Left ventricle myocardium inferior (tissue), 1 donor: Measurements from ENCODE around the gene OGFOD3. TPM values are rescaled to one million over a fixed set of nuclear protein-coding genes. Genes with fewer than 3 reads are reported as not detected.

Experiments used
- DNase-seq: peaks from one replicate; pipeline ENCODE4 v3.0.0-alpha.2; 2020
- H3K27ac ChIP-seq: fragments of 200-600 bp; replicated peaks from 2 replicates; pipeline ENCODE4 v1.8.0; 2021
- H3K27me3 ChIP-seq: fragments of 200-600 bp; 2 replicates; pipeline ENCODE4 v1.8.0; 2021; ENCODE audit warnings: low read depth
- H3K36me3 ChIP-seq: fragments of 200-600 bp; 2 replicates; pipeline ENCODE4 v1.8.0; 2021
- H3K4me1 ChIP-seq: fragments of 200-600 bp; 2 replicates; pipeline ENCODE4 v1.8.0; 2021
- H3K4me3 ChIP-seq: fragments of 200-600 bp; 2 replicates; pipeline ENCODE4 v1.8.0; 2021; ENCODE audit warnings: mild to moderate bottlenecking, moderate library complexity
- H3K9me3 ChIP-seq: fragments of 200-600 bp; replicated peaks from 2 replicates; pipeline ENCODE4 v1.8.0; 2021
- intact Hi-C: fragments of 100-400 bp; cut with micrococcal nuclease; formaldehyde crosslinking; loops from one replicate; pipeline ENCODE4 v1.11.0; 2022
- total RNA-seq: library from RNA; stranded (reverse); fragmentation: NEBNext Ultra II Directional; extraction: Animal tissue kit (Norgen Biotek cat#: 25700); gene quantifications from one replicate; pipeline ENCODE4 v1.2.1, GENCODE V29; 2021
- TF ChIP-seq, protein P1 (sequence below): fragments of 200-600 bp; IDR thresholded peaks from 2 replicates; pipeline ENCODE4 v1.8.0; 2021; ENCODE audit warnings: antibody characterized with exemption, mild to moderate bottlenecking, borderline replicate concordance
- donor health status: DM: no; HTN: yes; CAD: no; lungs with severe emphysema.

The OGFOD3 gene
- total RNA-seq, 1 donor from 2014 or later = 28.0 TPM

DNA sequence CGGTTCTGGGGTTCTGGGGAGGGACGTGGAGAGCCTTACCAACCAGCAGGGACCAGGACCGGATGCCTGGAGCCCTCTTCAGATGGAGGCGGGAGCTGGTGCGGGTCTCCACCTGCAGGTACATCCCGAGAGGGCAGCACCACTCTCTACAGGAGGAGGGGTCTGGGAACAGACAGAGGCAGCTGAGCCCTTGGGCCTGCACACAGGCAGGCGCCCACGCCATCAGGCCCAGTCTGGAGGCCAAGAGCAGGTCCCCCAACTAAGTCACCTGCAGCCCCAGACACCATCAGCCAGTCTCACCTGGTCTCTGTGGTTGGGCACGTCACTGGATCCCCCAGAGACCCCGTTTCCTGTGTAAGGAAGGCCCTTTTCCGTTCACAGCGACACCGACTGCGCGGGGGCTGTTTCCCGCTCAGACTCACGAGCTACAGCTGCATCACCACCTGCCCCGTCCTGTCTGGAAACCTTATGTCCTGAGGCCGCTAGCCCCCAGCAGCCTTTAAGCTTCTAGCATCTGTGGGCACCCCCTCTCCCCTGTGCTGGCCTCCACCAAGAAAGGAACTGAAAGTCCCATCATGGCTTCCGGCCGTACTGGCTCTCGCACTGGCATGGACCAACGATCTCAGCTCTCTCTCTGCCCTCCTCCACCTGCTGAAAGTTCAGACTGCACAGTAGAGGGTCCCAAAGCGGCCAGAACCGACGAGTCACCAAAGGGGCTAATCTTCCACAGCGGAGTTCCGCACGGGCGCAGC lies 30.9 kb upstream of the OGFOD3 start:
- peak overlapping the region; percentile 93 for H3K27ac ChIP-seq
- TF ChIP-seq, protein P1, sequence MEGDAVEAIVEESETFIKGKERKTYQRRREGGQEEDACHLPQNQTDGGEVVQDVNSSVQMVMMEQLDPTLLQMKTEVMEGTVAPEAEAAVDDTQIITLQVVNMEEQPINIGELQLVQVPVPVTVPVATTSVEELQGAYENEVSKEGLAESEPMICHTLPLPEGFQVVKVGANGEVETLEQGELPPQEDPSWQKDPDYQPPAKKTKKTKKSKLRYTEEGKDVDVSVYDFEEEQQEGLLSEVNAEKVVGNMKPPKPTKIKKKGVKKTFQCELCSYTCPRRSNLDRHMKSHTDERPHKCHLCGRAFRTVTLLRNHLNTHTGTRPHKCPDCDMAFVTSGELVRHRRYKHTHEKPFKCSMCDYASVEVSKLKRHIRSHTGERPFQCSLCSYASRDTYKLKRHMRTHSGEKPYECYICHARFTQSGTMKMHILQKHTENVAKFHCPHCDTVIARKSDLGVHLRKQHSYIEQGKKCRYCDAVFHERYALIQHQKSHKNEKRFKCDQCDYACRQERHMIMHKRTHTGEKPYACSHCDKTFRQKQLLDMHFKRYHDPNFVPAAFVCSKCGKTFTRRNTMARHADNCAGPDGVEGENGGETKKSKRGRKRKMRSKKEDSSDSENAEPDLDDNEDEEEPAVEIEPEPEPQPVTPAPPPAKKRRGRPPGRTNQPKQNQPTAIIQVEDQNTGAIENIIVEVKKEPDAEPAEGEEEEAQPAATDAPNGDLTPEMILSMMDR = no peak
- H3K9me3 ChIP-seq = no peaks in the 10 kb centered on the region
- H3K4me3 ChIP-seq = peak overlapping the region; percentile 87
- H3K27me3 ChIP-seq = no peaks in the 10 kb centered on the region
- intact Hi-C loops = no loop called here
- no peak for DNase-seq
- H3K36me3 ChIP-seq = peaks cover 8% of the 10 kb centered on the region
- peaks cover 46% of the 10 kb centered on the region for H3K4me1 ChIP-seq

DNA sequence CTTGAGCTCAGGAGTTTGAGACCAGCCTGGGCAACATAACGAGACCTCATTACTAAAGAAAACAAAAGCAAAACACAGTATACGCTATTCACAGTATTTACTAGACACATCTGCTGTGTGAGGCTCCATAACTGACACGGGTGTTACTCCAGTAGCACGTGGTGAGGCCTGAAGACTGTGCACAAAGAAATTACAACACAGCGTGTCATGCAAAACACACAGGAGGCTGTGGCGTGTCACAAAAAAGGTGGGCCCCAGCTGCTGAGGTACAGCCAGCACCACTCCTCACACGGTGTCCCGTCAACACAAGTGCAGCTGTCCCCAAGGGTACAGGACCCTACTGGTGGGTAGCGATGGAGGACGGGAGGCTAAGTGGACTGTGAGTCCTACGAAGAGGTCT lies 29.5 kb upstream of the OGFOD3 start:
- peaks cover 46% of the 10 kb centered on the region for H3K4me1 ChIP-seq
- intact Hi-C loops = no loop called here
- DNase-seq = no peak

DNA sequence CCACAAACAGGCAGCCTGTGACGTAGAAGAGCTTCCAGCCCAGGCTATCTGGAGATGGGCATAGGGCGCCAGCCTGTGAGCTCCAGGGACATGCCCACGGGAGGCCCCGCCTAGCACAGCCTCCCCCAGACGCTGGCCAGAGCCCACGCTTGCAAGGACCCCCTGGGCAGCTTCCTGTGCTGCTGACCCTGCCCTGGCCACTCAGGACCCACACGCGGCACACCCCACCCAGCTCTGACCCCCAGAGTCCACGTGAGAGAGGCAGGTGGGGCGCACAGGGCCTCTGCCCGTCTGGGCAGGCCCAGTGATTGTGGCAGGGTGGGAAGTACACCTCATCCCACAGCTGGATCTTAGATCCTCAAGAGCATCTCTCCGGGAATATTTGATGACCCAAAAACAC lies 28.3 kb upstream of the OGFOD3 start:
- no peak overlapping the region for H3K27ac ChIP-seq
- peaks cover 25% of the 10 kb centered on the region for H3K36me3 ChIP-seq
- H3K4me1 ChIP-seq = peaks cover 40% of the 10 kb centered on the region

More for the DNA sequence above, 29.5 kb upstream of the OGFOD3 start:
- Histone ChIP-seq H3K27me3 (no peaks in the 10 kb centered on the region), H3K36me3 (peaks cover 15% of the 10 kb centered on the region), H3K27ac (no peak overlapping the region), H3K9me3 (no peaks in the 10 kb centered on the region), H3K4me3 (no peak overlapping the region)
- TF ChIP-seq, protein P1 = no peak

DNA sequence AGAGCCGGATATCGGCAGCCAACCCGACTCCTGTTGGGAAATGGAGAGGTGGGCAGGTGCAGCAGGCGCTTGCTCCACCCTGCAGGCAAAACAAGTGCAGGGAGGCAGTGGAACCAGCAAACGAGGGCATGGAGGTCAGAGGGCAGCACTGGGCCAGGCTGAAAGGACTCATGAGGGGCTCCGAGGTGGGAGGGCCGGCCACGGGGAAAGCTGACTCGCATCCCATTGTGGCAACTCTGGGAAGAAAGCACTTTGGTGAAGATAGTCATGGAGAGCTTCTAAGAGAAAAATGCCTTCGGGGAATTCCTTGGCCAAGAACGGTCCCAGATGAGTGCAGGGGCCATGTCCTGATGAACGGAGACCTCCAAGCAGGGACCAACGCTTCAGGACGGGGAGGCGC lies 27.7 kb upstream of the OGFOD3 start:
- no peaks in the 10 kb centered on the region for H3K9me3 ChIP-seq
- no peak for DNase-seq
- H3K36me3 ChIP-seq = peaks cover 25% of the 10 kb centered on the region
- no peak overlapping the region for H3K27ac ChIP-seq
- H3K4me3 ChIP-seq = no peak overlapping the region
- peaks cover 34% of the 10 kb centered on the region for H3K4me1 ChIP-seq
- TF ChIP-seq, protein P1 = no peak
- H3K27me3 ChIP-seq = no peaks in the 10 kb centered on the region
- intact Hi-C loops = no loop called here

More for the DNA sequence above, 28.3 kb upstream of the OGFOD3 start:
- Histone ChIP-seq H3K9me3 (no peaks in the 10 kb centered on the region), H3K27me3 (no peaks in the 10 kb centered on the region), H3K4me3 (no peak overlapping the region)
- TF ChIP-seq, protein P1 = no peak
- no peak for DNase-seq
- intact Hi-C loops = no loop called here

DNA sequence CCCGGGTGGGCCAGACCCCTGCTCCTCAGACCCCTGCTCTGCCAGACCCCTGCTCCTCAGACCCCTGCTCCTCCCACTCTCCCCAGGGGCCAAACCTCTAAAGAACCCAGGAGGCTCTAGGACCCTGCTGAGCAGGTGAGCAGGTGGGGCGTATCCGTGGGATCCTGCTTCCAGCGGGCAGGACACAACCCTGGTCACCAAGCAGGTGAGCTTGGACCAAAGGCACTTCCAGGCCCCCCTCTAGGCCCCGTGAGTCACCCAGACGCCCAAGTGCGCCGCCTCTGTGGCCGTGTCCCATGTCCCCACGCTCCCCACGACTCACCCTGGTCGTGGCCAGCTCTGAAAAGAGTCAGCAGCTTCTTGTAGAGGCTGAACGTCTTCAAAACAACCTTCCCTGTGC lies 27.2 kb upstream of the OGFOD3 start:
- H3K9me3 ChIP-seq = no peaks in the 10 kb centered on the region
- TF ChIP-seq, protein P1 = no peak
- H3K27ac ChIP-seq = peak overlapping the region; percentile 12
- intact Hi-C loops = no loop called here
- H3K4me3 ChIP-seq = no peak overlapping the region
- H3K36me3 ChIP-seq = peaks cover 25% of the 10 kb centered on the region
- no peak for DNase-seq
- no peaks in the 10 kb centered on the region for H3K27me3 ChIP-seq
- H3K4me1 ChIP-seq = peaks cover 31% of the 10 kb centered on the region
